ENCODE measurements around the gene FOXO1.

DNA sequence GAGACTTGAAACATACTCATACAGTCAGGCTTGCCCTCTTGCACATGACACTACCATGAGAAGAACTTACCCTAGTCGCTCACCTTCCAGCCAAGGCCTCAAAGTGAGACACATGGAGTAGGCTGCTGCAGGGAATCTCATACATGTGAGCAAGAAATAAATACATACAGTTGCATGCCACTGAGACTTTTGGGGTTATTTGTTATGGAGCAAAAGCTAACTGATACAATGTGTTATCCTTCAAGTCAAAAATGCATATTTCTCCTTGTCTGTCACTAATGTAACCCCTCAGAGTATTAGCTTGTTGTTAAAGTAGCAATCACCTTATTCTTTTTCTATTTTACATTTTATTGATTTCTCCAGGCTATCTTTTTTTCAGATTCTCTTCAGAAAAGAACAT lies 58.1 kb downstream of the FOXO1 start:
- TF ChIP-seq, protein P1, sequence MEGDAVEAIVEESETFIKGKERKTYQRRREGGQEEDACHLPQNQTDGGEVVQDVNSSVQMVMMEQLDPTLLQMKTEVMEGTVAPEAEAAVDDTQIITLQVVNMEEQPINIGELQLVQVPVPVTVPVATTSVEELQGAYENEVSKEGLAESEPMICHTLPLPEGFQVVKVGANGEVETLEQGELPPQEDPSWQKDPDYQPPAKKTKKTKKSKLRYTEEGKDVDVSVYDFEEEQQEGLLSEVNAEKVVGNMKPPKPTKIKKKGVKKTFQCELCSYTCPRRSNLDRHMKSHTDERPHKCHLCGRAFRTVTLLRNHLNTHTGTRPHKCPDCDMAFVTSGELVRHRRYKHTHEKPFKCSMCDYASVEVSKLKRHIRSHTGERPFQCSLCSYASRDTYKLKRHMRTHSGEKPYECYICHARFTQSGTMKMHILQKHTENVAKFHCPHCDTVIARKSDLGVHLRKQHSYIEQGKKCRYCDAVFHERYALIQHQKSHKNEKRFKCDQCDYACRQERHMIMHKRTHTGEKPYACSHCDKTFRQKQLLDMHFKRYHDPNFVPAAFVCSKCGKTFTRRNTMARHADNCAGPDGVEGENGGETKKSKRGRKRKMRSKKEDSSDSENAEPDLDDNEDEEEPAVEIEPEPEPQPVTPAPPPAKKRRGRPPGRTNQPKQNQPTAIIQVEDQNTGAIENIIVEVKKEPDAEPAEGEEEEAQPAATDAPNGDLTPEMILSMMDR (IDR thresholded peaks at IDR 0.05), result no peak
- TF ChIP-seq POLR2A (IDR thresholded peaks at IDR 0.05), result no peak

All from lower leg skin (tissue), 3 donors.